ENCODE measurements around the gene GINS3.

- TF ChIP-seq, protein P1, sequence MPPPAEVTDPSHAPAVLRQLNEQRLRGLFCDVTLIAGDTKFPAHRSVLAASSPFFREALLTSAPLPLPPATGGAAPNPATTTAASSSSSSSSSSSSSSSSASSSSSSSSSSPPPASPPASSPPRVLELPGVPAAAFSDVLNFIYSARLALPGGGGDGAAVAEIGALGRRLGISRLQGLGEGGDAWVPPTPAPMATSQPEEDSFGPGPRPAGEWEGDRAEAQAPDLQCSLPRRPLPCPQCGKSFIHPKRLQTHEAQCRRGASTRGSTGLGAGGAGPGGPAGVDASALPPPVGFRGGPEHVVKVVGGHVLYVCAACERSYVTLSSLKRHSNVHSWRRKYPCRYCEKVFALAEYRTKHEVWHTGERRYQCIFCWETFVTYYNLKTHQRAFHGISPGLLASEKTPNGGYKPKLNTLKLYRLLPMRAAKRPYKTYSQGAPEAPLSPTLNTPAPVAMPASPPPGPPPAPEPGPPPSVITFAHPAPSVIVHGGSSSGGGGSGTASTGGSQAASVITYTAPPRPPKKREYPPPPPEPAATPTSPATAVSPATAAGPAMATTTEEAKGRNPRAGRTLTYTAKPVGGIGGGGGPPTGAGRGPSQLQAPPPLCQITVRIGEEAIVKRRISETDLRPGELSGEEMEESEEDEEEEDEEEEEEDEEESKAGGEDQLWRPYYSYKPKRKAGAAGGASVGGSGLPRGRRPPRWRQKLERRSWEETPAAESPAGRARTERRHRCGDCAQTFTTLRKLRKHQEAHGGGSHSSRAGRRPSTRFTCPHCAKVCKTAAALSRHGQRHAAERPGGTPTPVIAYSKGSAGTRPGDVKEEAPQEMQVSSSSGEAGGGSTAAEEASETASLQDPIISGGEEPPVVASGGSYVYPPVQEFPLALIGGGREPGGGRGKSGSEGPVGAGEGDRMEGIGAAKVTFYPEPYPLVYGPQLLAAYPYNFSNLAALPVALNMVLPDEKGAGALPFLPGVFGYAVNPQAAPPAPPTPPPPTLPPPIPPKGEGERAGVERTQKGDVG (CRISPR knock-in tag; IDR thresholded peaks at IDR 0.05) = no peak
- TF ChIP-seq, protein P2, sequence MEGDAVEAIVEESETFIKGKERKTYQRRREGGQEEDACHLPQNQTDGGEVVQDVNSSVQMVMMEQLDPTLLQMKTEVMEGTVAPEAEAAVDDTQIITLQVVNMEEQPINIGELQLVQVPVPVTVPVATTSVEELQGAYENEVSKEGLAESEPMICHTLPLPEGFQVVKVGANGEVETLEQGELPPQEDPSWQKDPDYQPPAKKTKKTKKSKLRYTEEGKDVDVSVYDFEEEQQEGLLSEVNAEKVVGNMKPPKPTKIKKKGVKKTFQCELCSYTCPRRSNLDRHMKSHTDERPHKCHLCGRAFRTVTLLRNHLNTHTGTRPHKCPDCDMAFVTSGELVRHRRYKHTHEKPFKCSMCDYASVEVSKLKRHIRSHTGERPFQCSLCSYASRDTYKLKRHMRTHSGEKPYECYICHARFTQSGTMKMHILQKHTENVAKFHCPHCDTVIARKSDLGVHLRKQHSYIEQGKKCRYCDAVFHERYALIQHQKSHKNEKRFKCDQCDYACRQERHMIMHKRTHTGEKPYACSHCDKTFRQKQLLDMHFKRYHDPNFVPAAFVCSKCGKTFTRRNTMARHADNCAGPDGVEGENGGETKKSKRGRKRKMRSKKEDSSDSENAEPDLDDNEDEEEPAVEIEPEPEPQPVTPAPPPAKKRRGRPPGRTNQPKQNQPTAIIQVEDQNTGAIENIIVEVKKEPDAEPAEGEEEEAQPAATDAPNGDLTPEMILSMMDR (IDR thresholded peaks at IDR 0.05 in 2 of 3, conservative IDR thresholded peaks at IDR 0.05 in 1 of 3; ENCODE audit: control insufficient read depth in 2 of 3, extremely low read depth in 1 of 3, insufficient read depth in 1 of 3, low read depth in 3 of 3, low read length in 3 of 3) = no peak
- no peak for TF ChIP-seq POLR2AphosphoS5 (IDR thresholded peaks at IDR 0.05; ENCODE audit: low read length)
- TF ChIP-seq CEBPB (IDR thresholded peaks at IDR 0.05; ENCODE audit: borderline replicate concordance in 1 of 2, low read depth in 2 of 2, low read length in 2 of 2) = no peak
- TF ChIP-seq JUNB (IDR thresholded peaks at IDR 0.05) = no peak
- TF ChIP-seq ESRRA (IDR thresholded peaks at IDR 0.05; ENCODE audit: low read length) = no peak
These were observed 850 bp downstream of the GINS3 start for GRCh38 chr16:58393138-58393504.
